Common myeloid progenitor, CD34-positive (primary cell): ENCODE results near the gene ME2.
A peak's percentile ranks its signal among the peaks of the same experiment; 100 is the strongest.

Experiments used
- CTCF ChIA-PET: fragments of 350-600 bp; sonication (Branson Sonifier 250); formaldehyde crosslinking; loops from one replicate; lab custom pipeline; 2021; ENCODE audit warnings: antibody characterized with exemption; lab: Charles Lee
- POLR2A ChIA-PET: fragments of 350-600 bp; sonication (Branson Sonifier 250); formaldehyde crosslinking; loops from one replicate; lab custom pipeline; 2021; ENCODE audit warnings: antibody characterized with exemption; lab: Charles Lee
- DNase-seq, 3 donors: peaks; one replicate each; pipeline versions ENCODE4 v3.0.0 to v3.0.0-alpha.2; 2013
- H3K27ac ChIP-seq, 2 experiments: 1 replicate in 1 of 2; 2 replicates in 1 of 2; pipeline ENCODE4 v1.7.0; 2013; ENCODE audit warnings: inconsistent platforms in 2 of 2, low read length in 2 of 2, mild to moderate bottlenecking in 2 of 2, low read depth in 1 of 2, moderate library complexity in 1 of 2; ENCODE audit not compliant: severe bottlenecking in 2 of 2, insufficient read depth in 1 of 2, poor library complexity in 1 of 2
- H3K27me3 ChIP-seq, 5 experiments: replicated peaks in 2 of 5; 1 replicate in 3 of 5; 2 replicates in 2 of 5; pipeline versions ENCODE4 v1.6.1 to v1.7.0; 2013; ENCODE audit warnings: low read length in 4 of 5, mild to moderate bottlenecking in 2 of 5, moderate library complexity in 2 of 5, inconsistent platforms in 1 of 5; ENCODE audit not compliant: insufficient read depth in 5 of 5, control insufficient read depth in 4 of 5
- H3K36me3 ChIP-seq, 4 experiments: 1 replicate in 2 of 4; 2 replicates in 2 of 4; pipeline versions ENCODE4 v1.6.1 to v1.7.0; 2013; ENCODE audit warnings: low read length in 3 of 4, control low read depth in 1 of 4, mild to moderate bottlenecking in 1 of 4; ENCODE audit not compliant: control insufficient read depth in 4 of 4, insufficient read depth in 4 of 4
- H3K4me1 ChIP-seq, 4 experiments: 1 replicate in 3 of 4; 2 replicates in 1 of 4; pipeline versions ENCODE4 v1.6.1 to v1.7.1; 2013; ENCODE audit warnings: low read length in 3 of 4, mild to moderate bottlenecking in 3 of 4, control low read depth in 1 of 4, inconsistent platforms in 1 of 4, moderate library complexity in 1 of 4; ENCODE audit not compliant: control insufficient read depth in 4 of 4, insufficient read depth in 4 of 4; ENCODE audit errors: control extremely low read depth in 1 of 4
- H3K4me3 ChIP-seq, 7 experiments: 1 replicate in 4 of 7; 2 replicates in 3 of 7; pipeline versions ENCODE4 v1.5.1 to v1.7.0; 2013; ENCODE audit warnings: mild to moderate bottlenecking in 7 of 7, low read length in 6 of 7, moderate library complexity in 6 of 7, inconsistent platforms in 2 of 7, low read depth in 2 of 7, control low read depth in 1 of 7; ENCODE audit not compliant: insufficient read depth in 4 of 7, control insufficient read depth in 1 of 7; ENCODE audit errors: extremely low read depth in 1 of 7
- H3K9me3 ChIP-seq, 5 experiments: 1 replicate in 4 of 5; 2 replicates in 1 of 5; pipeline versions ENCODE4 v1.6.1 to v1.7.1; 2013; ENCODE audit warnings: low read length in 4 of 5, mild to moderate bottlenecking in 2 of 5, inconsistent platforms in 1 of 5, low read depth in 1 of 5, moderate library complexity in 1 of 5; ENCODE audit not compliant: control insufficient read depth in 4 of 5, insufficient read depth in 2 of 5; ENCODE audit errors: control extremely low read depth in 1 of 5
- WGBS: methylation state at CpG from one replicate; pipeline ENCODE4 v1.1.5; 2013; ENCODE audit not compliant: insufficient coverage; 5-methylcytosine and 5-hydroxymethylcytosine counted together

ME2 gene

DNA sequence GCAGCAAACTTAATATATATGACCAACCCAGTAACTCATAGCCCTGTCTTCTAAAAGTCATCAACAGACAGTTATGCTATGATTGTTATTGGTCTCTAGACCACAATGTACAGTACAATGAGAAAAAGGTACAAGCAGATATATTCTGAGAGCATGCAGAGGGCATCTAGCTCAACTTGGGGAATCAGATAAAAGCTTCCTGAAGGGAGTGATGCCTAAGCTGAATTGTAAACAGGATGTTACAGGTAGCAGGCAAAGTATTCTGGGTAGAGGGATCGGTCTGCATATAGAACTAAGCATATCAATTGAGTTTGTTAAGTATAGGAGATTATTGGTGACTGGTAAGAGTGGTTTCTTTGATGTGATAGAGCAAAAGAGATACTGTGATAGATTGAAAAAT lies 30.3 kb downstream of the ME2 start:
- Histone ChIP-seq H3K27me3 (no peaks in the 10 kb centered on the region), H3K27ac (no peak overlapping the region), H3K36me3 (peaks cover 12 to 68% (median 38%) of the 10 kb centered on the region in 4 experiments), H3K4me3 (no peak overlapping the region), H3K9me3 (peaks cover 0 to 10% (median 7%) of the 10 kb centered on the region in 5 experiments), H3K4me1 (no peaks in the 10 kb centered on the region)
- ChIA-PET POLR2A (interaction anchor here (0.6 kb wide), 1 partner anchor 19 kb away, joined by 3 read pairs; no protein-coding TSS in a partner anchor), CTCF (interaction anchor here (1.2 to 1.3 kb wide), 2 partner anchors 13 to 36 kb away, joined by 3 to 4 read pairs; no protein-coding TSS in a partner anchor)
- no peak for DNase-seq
- 100% methylated on average over 1 of the region's 1 CpG for WGBS

DNA sequence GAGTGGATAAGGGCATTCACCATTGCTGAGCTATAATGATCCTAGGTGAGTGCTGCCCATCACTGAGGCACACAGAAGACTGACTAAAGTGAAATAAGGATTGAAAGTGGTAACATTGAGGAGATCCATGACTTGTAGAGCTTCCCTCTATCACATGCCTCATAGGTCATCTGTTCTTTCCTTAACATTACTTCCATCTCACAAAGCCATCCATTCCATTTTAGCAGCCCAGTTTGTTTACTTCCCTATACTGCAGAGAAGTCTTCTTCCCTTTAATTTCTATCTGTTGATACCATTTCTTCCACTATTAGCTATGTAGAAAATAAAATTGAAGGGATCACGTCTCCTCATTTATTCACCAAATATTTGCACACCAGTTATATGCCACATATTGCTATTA lies 32.1 kb downstream of the ME2 start:
- no peak for DNase-seq
- peaks cover 13 to 67% (median 35%) of the 10 kb centered on the region in 4 experiments for H3K36me3 ChIP-seq
- no CpG with 5 or more reads among the region's 1 CpG for WGBS
- POLR2A ChIA-PET: no interaction called here
- CTCF ChIA-PET: interaction anchor here (1.1 to 1.5 kb wide), 2 partner anchors 23 to 44 kb away, joined by 3 to 4 read pairs; no protein-coding TSS in a partner anchor
- H3K27me3 ChIP-seq: no peaks in the 10 kb centered on the region
- H3K4me3 ChIP-seq: no peak overlapping the region
- no peak overlapping the region for H3K27ac ChIP-seq
- H3K9me3 ChIP-seq: peaks cover 0 to 10% (median 7%) of the 10 kb centered on the region in 5 experiments
- H3K4me1 ChIP-seq: no peaks in the 10 kb centered on the region

DNA sequence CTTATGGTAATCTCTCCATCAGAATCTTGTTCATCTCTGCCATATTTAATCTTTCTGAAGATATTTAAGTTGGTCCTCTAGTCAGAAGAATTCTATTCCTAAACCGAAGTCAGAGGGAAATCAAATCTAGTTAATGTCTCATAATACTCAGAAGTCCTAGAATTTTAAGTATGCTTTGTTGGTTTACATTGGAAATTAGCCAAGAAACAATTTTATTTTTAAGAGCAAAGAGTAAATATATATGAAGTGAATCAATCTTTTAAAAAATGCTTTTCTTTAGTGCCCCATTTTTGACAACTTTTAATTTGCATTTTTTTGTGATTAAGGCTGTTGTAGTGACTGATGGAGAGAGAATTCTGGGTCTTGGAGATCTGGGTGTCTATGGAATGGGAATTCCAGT lies 38.1 kb downstream of the ME2 start:
- H3K4me1 ChIP-seq: no peaks in the 10 kb centered on the region
- peaks cover 15 to 61% (median 37%) of the 10 kb centered on the region in 4 experiments for H3K36me3 ChIP-seq
- ChIA-PET CTCF (no interaction called here), POLR2A (no interaction called here)
- no peaks in the 10 kb centered on the region for H3K27me3 ChIP-seq
- DNase-seq: no peak
- H3K9me3 ChIP-seq: peaks cover 0 to 1% (median 0%) of the 10 kb centered on the region in 5 experiments
- H3K4me3 ChIP-seq: no peak overlapping the region
- H3K27ac ChIP-seq: no peak overlapping the region
- WGBS: no CpG with 5 or more reads among the region's 1 CpG

DNA sequence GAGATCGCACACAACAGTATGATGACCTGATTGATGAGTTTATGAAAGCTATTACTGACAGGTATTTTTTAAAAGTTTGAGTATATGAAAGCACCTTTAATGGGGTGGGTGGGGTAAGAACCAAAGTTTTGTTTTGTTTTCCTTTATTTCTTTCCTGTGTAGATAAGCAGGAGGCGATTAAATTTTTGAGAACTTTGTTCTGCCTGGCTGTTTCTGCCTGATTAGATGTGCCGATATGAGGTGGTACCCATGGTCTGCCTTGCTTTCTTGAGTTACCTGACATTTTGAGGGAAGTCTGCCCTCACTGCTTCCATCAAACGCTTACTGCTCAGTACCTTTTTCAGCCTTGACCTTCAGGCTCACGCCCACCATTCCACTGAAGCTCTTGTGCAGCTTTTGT lies 39.2 kb downstream of the ME2 start:
- DNase-seq: peak in 1 of 3 donors; percentile 6
- no peaks in the 10 kb centered on the region for H3K4me1 ChIP-seq
- peaks cover 0 to 1% (median 0%) of the 10 kb centered on the region in 5 experiments for H3K9me3 ChIP-seq
- POLR2A ChIA-PET: no interaction called here
- CTCF ChIA-PET: no interaction called here
- no peak overlapping the region for H3K4me3 ChIP-seq
- 94% methylated on average over 4 of the region's 5 CpGs for whole genome bisulfite sequencing
- peaks cover 19 to 73% (median 45%) of the 10 kb centered on the region in 4 experiments for H3K36me3 ChIP-seq
- no peaks in the 10 kb centered on the region for H3K27me3 ChIP-seq
- no peak overlapping the region for H3K27ac ChIP-seq

DNA sequence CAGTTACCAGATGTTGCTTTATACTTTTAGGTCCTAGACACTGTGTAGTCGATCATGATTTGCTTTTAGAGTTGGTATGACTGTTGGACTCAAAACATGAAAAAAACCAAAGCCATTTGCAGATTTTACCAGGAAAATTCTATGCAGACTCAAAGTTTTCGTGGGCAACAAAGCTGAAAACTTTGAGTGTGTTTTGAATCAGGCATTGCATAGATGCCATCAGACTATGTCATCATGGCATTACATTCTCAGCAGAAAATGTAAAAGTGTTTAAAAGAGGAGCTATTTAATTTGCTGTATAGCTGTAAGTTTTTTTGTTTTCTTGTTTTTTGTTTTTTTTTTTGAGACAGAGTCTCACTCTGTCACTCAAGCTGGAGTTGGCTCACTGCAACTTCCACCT lies 45.5 kb downstream of the ME2 start:
- Histone ChIP-seq H3K36me3 (peaks cover 26 to 81% (median 52%) of the 10 kb centered on the region in 4 experiments), H3K27ac (no peak overlapping the region), H3K4me1 (no peaks in the 10 kb centered on the region), H3K9me3 (peaks cover 0 to 17% (median 0%) of the 10 kb centered on the region in 5 experiments), H3K27me3 (no peaks in the 10 kb centered on the region), H3K4me3 (no peak overlapping the region)
- WGBS: 100% methylated on average over 2 of the region's 2 CpGs
- ChIA-PET CTCF (interaction anchor here (1.0 kb wide), 1 partner anchor 127 kb away, joined by 3 read pairs; no protein-coding TSS in a partner anchor), POLR2A (no interaction called here)
- DNase-seq: no peak

DNA sequence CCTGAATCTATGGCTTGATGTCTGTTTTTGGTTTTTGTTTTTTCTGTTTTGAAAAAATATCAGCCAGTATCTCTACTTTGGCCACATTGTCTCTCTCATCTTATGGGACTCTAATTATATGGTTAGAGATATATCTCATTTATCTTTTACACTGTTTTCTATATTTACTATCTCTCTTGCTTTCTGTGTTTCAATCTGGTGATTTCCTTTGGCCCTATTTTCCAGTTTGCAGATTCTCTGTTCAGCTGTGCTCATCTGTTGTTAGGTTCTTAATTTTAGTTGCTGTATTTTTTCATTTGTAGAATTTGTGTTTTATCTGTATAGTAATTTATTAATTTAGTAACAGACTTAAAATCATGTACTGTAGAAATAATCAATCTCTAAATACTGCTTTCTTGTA lies 47.6 kb downstream of the ME2 start:
- Histone ChIP-seq H3K9me3 (peaks cover 0 to 17% (median 0%) of the 10 kb centered on the region in 5 experiments), H3K4me3 (no peak overlapping the region), H3K27me3 (no peaks in the 10 kb centered on the region), H3K27ac (no peak overlapping the region), H3K4me1 (no peaks in the 10 kb centered on the region), H3K36me3 (peaks cover 24 to 63% (median 42%) of the 10 kb centered on the region in 4 experiments)
- ChIA-PET POLR2A (interaction anchor here (0.6 kb wide), 1 partner anchor 25 kb away, joined by 3 read pairs; no protein-coding TSS in a partner anchor), CTCF (no interaction called here)
- DNase-seq: peak in 2 of 3 donors; percentile 5 to 21

DNA sequence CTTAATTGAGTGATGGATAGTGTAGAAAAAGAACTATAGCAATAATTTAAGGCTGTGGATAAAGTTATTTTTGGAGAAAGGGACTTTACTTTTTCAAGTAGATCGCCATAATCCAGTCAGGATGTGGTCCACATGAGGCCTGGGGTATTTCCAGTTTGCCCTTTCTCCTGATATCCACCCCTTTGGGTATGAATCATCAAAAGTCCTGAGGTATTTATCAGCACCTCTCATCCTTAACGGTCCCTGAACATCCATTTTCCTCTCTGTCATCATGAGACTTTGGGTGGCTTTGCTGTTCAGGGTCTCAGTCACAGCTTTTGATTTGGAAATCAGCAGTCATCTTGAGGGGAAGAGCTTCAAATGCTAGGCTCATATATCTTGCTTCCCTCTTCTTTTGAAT lies 49.6 kb downstream of the ME2 start:
- no peak for DNase-seq
- Histone ChIP-seq H3K27me3 (no peaks in the 10 kb centered on the region), H3K9me3 (peaks cover 0 to 17% (median 0%) of the 10 kb centered on the region in 5 experiments), H3K4me3 (no peak overlapping the region), H3K27ac (no peak overlapping the region), H3K4me1 (no peaks in the 10 kb centered on the region), H3K36me3 (peaks cover 19 to 50% (median 36%) of the 10 kb centered on the region in 4 experiments)
- WGBS: 96% methylated on average over 2 of the region's 2 CpGs
- ChIA-PET CTCF (no interaction called here), POLR2A (interaction anchor here (0.7 kb wide), 1 partner anchor 19 kb away, joined by 3 read pairs; no protein-coding TSS in a partner anchor)
